H1 (cell line): ENCODE results near the gene SMARCC2. TPM values are rescaled to one million over a fixed set of nuclear protein-coding genes. Genes with fewer than 3 reads are reported as not detected.
A peak's percentile ranks its signal among the peaks of the same experiment; 100 is the strongest.

Source experiments
- EP300 ChIP-seq, 2 experiments: IDR thresholded peaks; 1 replicate in 1 of 2; 2 replicates in 1 of 2; pipeline ENCODE4 v1.6.1; 2011 to 2012; ENCODE audit warnings: low read depth in 2 of 2, low read length in 2 of 2, mild to moderate bottlenecking in 2 of 2, borderline replicate concordance in 1 of 2, inconsistent platforms in 1 of 2, moderate library complexity in 1 of 2
- POLR2AphosphoS5 ChIP-seq: IDR thresholded peaks from 2 replicates; pipeline ENCODE4 v1.6.1; 2011; ENCODE audit warnings: low read depth, low read length
- SP1 ChIP-seq: IDR thresholded peaks from 2 replicates; pipeline ENCODE4 v1.6.1; 2011; ENCODE audit warnings: low read depth, low read length
- TAF1 ChIP-seq: IDR thresholded peaks from 2 replicates; pipeline ENCODE4 v1.6.1; 2011; ENCODE audit warnings: mild to moderate bottlenecking, low read depth, low read length
- TAF7 ChIP-seq: optimal IDR thresholded peaks from 2 replicates; pipeline ENCODE3; 2011; ENCODE audit warnings: low read depth, mild to moderate bottlenecking, inconsistent platforms, low read length, moderate library complexity, borderline replicate concordance
- ZNF274 ChIP-seq: IDR thresholded peaks from 2 replicates; pipeline ENCODE4 v1.7.0; 2012; ENCODE audit warnings: low read length, borderline replicate concordance; ENCODE audit errors: extremely low read depth
- polyA plus RNA-seq, 7 experiments: library from polyadenylated mRNA; depleted of rRNA in 3 of 7; stranded (reverse) in 5 of 7; unstranded in 2 of 7; fragments of >200 nt in 5 of 7; fragments of 200-250 nt in 2 of 7; gene quantifications; 1 replicate in 5 of 7; 2 replicates in 1 of 7; 4 replicates in 1 of 7; pipeline versions ENCODE4 v1.2.1 to v1.2.3, GENCODE V29; 2011 to 2013; ENCODE audit warnings: missing spikeins in 2 of 7, mixed read lengths in 2 of 7
- total RNA-seq: library from RNA; stranded (reverse); fragmentation: NEBNext Ultra II Directional; extraction: Animal tissue kit (Norgen Biotek cat#: 25700); gene quantifications from 2 replicates; pipeline ENCODE4 v1.2.1, GENCODE V29; 2021

Gene SMARCC2
- total and polyA plus RNA-seq, 2 of the 8 experiments (the other 6 are each of a cell fraction or from before 2014, with no cell fraction given), result 33.9 to 78.5 TPM

DNA sequence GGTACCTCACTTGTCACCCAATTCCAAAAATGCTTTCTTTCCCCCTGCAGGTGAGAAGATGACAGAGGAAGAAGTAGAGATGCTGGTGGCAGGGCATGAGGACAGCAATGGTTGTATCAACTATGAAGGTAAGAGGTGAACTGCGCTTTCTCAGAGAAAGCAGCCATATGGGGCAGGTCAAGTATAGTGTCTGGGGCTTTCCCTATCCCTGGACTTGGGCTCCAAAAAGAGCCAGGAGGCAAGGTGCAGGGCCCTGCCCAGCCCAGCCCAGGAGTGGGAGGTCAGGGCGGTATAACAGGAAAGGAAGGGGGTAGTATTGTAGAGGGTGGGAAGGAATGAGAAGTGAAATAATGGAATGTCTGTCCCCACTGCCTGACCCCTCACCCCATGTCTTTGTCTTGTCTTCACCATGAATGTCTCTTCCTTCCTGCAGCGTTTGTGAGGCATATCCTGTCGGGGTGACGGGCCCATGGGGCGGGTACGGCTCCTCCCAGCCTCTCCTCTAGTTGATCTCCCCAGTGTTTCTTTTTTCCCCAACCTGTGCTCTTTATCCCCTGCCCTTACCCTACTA, 29.0 kb downstream of the SMARCC2 start (continued):
- TF ChIP-seq POLR2AphosphoS5 (peak; percentile 81), EP300 (IDR thresholded peaks at IDR 0.05; ENCODE audit: borderline replicate concordance in 1 of 2, low read depth in 2 of 2, low read length in 2 of 2) (no peak), TAF1 (no peak), ZNF274 (no peak), TAF7 (peak; percentile 49), SP1 (no peak)
